Hepatocyte (in vitro differentiated cells): Measurements from ENCODE around the gene CPSF6. TPM values are rescaled to one million over a fixed set of nuclear protein-coding genes. Genes with fewer than 3 reads are reported as not detected.

Experiments
- DNase-seq: peaks from one replicate; pipeline ENCODE4 v3.0.0-alpha.2; 2016; ENCODE audit warnings: low spot score
- H2AFZ ChIP-seq: fragments of 200-600 bp; sonication (generic); 2 replicates; pipeline ENCODE4 v1.6.0; 2016; ENCODE audit warnings: antibody characterized with exemption, mild to moderate bottlenecking
- H3K27ac ChIP-seq: fragments of 200-600 bp; sonication (generic); 2 replicates; pipeline ENCODE4 v1.5.1; 2016; ENCODE audit warnings: mild to moderate bottlenecking
- H3K27me3 ChIP-seq: fragments of 200-600 bp; sonication (generic); 2 replicates; pipeline ENCODE4 v1.6.1; 2016
- H3K36me3 ChIP-seq: fragments of 200-600 bp; sonication (generic); replicated peaks from 2 replicates; pipeline ENCODE4 v1.5.1; 2016; ENCODE audit warnings: low read depth; ENCODE audit not compliant: insufficient read depth
- H3K4me1 ChIP-seq: fragments of 200-600 bp; sonication (generic); 2 replicates; pipeline ENCODE4 v1.5.1; 2016; ENCODE audit warnings: mild to moderate bottlenecking, moderate library complexity; ENCODE audit not compliant: insufficient read depth
- H3K4me2 ChIP-seq: fragments of 200-600 bp; sonication (generic); 2 replicates; pipeline ENCODE4 v1.6.0; 2016
- H3K4me3 ChIP-seq: fragments of 200-600 bp; sonication (generic); 2 replicates; pipeline ENCODE4 v1.5.1; 2016; ENCODE audit warnings: mild to moderate bottlenecking
- H3K79me2 ChIP-seq: fragments of 200-600 bp; sonication (generic); 2 replicates; pipeline ENCODE4 v1.6.0; 2017; ENCODE audit warnings: mild to moderate bottlenecking
- H3K9me2 ChIP-seq: fragments of 200-600 bp; sonication (generic); replicated peaks from 2 replicates; pipeline ENCODE4 v1.6.0; 2017; ENCODE audit warnings: mild to moderate bottlenecking; ENCODE audit not compliant: insufficient read depth
- H3K9me3 ChIP-seq: fragments of 200-600 bp; sonication (generic); 2 replicates; pipeline ENCODE4 v1.5.1; 2016; ENCODE audit warnings: low read depth, mild to moderate bottlenecking
- H4K20me1 ChIP-seq: fragments of 200-600 bp; sonication (generic); 2 replicates; pipeline ENCODE4 v1.6.0; 2016; ENCODE audit warnings: mild to moderate bottlenecking; ENCODE audit not compliant: insufficient read depth, poor library complexity, severe bottlenecking
- EZH2 ChIP-seq: fragments of 200-600 bp; sonication (generic); IDR thresholded peaks from 2 replicates; pipeline ENCODE4 v1.6.1; 2016; ENCODE audit warnings: antibody characterized with exemption, mild to moderate bottlenecking, borderline replicate concordance
- EZH2phosphoT487 ChIP-seq: fragments of 200-600 bp; sonication (generic); IDR thresholded peaks from one replicate; pipeline ENCODE4 v1.6.1; 2018; ENCODE audit warnings: antibody characterized with exemption, mild to moderate bottlenecking, low read depth, moderate library complexity; ENCODE audit not compliant: unreplicated experiment, severe bottlenecking
- WGBS: methylation state at CpG from one replicate; pipeline ENCODE4 v1.1.6; 2016; ENCODE audit warnings: low lambda C conversion rate; ENCODE audit errors: missing lambda C conversion rate; 5-methylcytosine and 5-hydroxymethylcytosine counted together
- microRNA counts: library from miRNA; unstranded; fragments of <30 nt; microRNA quantifications from one replicate; lab custom pipeline; 2017
- microRNA-seq: library from miRNA; unstranded; fragments of <30 nt; microRNA quantifications from one replicate; pipeline ENCODE4, GENCODE V29; 2017
- polyA plus RNA-seq: library from polyadenylated mRNA; unstranded; fragments of >200 nt; fragmentation: Nextera tagmentation; extraction: Ambion mirVana; gene quantifications from 2 replicates; pipeline ENCODE4 v1.2.1, GENCODE V29; 2016
- total RNA-seq: library from RNA; depleted of rRNA; stranded (reverse); fragments of >200 nt; gene quantifications from 2 replicates; pipeline ENCODE4 v1.2.3, GENCODE V29; 2014
- TF ChIP-seq, protein P1 (sequence below): fragments of 200-600 bp; sonication (generic); IDR thresholded peaks from 2 replicates; pipeline ENCODE4 v1.5.1; 2016; ENCODE audit warnings: antibody characterized with exemption, mild to moderate bottlenecking; ENCODE audit not compliant: poor library complexity

The CPSF6 gene
- total and polyA plus RNA-seq, 2 experiments from 2014 or later = 40.1 to 44.5 TPM

DNA sequence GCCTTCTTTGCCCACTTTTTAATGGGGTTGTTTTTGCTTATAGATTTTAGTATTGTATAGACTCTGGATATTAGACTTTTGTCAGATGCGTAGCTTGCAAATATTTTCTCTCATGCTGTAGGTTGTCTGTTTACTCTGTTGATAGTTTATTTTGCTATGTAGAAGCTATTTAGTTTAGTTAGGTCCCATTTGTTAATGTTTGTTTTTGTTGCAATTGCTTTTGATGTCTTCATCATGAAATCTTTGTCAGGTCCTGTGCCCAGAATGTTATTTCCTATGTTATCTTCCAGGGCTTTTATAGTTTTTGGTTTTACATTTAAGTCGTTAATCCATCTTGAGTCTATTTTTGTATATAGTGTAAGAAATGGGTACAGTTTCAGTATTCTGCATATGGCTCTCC lies 78.9 kb downstream of the CPSF6 start:
- H3K4me3 ChIP-seq = no peak overlapping the region
- no peak overlapping the region for H2AFZ ChIP-seq
- no peak for TF ChIP-seq EZH2
- TF ChIP-seq, protein P1, sequence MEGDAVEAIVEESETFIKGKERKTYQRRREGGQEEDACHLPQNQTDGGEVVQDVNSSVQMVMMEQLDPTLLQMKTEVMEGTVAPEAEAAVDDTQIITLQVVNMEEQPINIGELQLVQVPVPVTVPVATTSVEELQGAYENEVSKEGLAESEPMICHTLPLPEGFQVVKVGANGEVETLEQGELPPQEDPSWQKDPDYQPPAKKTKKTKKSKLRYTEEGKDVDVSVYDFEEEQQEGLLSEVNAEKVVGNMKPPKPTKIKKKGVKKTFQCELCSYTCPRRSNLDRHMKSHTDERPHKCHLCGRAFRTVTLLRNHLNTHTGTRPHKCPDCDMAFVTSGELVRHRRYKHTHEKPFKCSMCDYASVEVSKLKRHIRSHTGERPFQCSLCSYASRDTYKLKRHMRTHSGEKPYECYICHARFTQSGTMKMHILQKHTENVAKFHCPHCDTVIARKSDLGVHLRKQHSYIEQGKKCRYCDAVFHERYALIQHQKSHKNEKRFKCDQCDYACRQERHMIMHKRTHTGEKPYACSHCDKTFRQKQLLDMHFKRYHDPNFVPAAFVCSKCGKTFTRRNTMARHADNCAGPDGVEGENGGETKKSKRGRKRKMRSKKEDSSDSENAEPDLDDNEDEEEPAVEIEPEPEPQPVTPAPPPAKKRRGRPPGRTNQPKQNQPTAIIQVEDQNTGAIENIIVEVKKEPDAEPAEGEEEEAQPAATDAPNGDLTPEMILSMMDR = no peak
- no peak for TF ChIP-seq EZH2phosphoT487
- no peaks in the 10 kb centered on the region for H3K79me2 ChIP-seq
- no peaks in the 10 kb centered on the region for H3K9me3 ChIP-seq
- no peaks in the 10 kb centered on the region for H3K27me3 ChIP-seq
- H3K36me3 ChIP-seq = no peaks in the 10 kb centered on the region
- no peaks in the 10 kb centered on the region for H3K4me1 ChIP-seq
- DNase-seq = no peak
- no peak overlapping the region for H3K4me2 ChIP-seq
- 97% methylated on average over 2 of the region's 2 CpGs for WGBS
- no peaks in the 10 kb centered on the region for H3K9me2 ChIP-seq
- H3K27ac ChIP-seq = no peak overlapping the region
- no peaks in the 10 kb centered on the region for H4K20me1 ChIP-seq

DNA sequence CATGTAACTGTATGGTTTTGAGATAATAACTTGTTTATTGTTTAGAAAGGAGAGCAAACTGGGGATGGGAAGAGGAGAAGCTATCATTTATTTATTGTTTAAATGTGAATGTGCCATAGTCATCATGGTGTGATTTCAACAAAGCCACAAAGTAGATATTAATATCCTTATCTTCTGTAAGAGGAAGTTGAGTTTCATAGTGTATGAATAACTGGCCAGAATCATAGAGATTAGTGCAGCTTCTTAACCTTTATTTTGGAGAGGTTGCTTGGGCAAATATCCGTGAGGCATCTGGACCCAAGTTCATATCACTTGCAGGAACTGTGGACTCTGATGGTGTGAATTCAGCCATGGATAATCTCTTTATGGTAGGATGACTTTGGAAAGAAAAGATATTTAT lies 82.0 kb downstream of the CPSF6 start:
- Histone ChIP-seq H2AFZ (no peak overlapping the region), H3K9me2 (no peaks in the 10 kb centered on the region), H3K36me3 (no peaks in the 10 kb centered on the region), H3K4me1 (no peaks in the 10 kb centered on the region), H4K20me1 (no peaks in the 10 kb centered on the region), H3K27ac (no peak overlapping the region), H3K4me3 (no peak overlapping the region), H3K9me3 (no peaks in the 10 kb centered on the region), H3K79me2 (no peaks in the 10 kb centered on the region), H3K4me2 (no peak overlapping the region), H3K27me3 (no peaks in the 10 kb centered on the region)
- TF ChIP-seq EZH2phosphoT487 = no peak
- TF ChIP-seq EZH2 = no peak
- TF ChIP-seq, protein P1 = no peak
- DNase-seq = no peak
- 89% methylated on average over 1 of the region's 1 CpG for WGBS

MicroRNA genes within 50 kb of the gene (microRNA counts, 767-probe panel; counts per million panel counts)
- microRNA hsa-miR-1279 (lab: Ali Mortazavi, UCI) = not detected

Small RNAs within 50 kb of the gene (microRNA-seq; reads per million reads assigned to microRNA genes)
- gene MIR1279 = not detected

Other genes starting within 250 kb of the CPSF6 start
- 282 and 304 TPM in 2 replicates for gene LYZ, start 108.8 kb downstream of the CPSF6 start, total RNA-seq
- gene LYZ, start 108.8 kb downstream of the CPSF6 start, polyA plus RNA-seq = 129 and 170 TPM in 2 replicates
- gene YEATS4, start 120.2 kb downstream of the CPSF6 start, total RNA-seq = 47.2 and 58.2 TPM in 2 replicates
- gene YEATS4, start 120.2 kb downstream of the CPSF6 start, polyA plus RNA-seq = 16.2 and 25.2 TPM in 2 replicates
- 51.0 and 76.4 TPM in 2 replicates for gene FRS2, start 230.8 kb downstream of the CPSF6 start, total RNA-seq
- gene FRS2, start 230.8 kb downstream of the CPSF6 start, polyA plus RNA-seq = 14.7 and 17.3 TPM in 2 replicates